Measurements from ENCODE around the gene SLC48A1.
"Not testable (repeated sequence)": the region's sequence is repeated elsewhere in the genome, so short reads cannot be mapped to it uniquely, and the experiment has no call there.

The SLC48A1 gene

GRCh38 chr12:47807338-47807737, 34.3 kb downstream of the SLC48A1 start:
- Mint-ChIP-seq H3K36me3 (ENCODE audit: low read depth) (peaks cover 42% of the 10 kb centered on the region), H3K27me3 (ENCODE audit: low read depth) (no peaks in the 10 kb centered on the region), H3K9me3 (no peaks in the 10 kb centered on the region), H3K4me1 (ENCODE audit: low read depth) (peaks cover 91% of the 10 kb centered on the region), H3K27ac (peak overlapping the region; percentile 89), H3K4me3 (peak overlapping the region; percentile 79)
- no peak for DNase-seq (ENCODE audit: low spot score)

- H3K36me3 Mint-ChIP-seq (ENCODE audit: low read depth): peaks cover 45% of the 10 kb centered on the region
- H3K27ac Mint-ChIP-seq: peak overlapping the region; percentile 89
- peaks cover 86% of the 10 kb centered on the region for H3K4me1 Mint-ChIP-seq (ENCODE audit: low read depth)
- H3K4me3 Mint-ChIP-seq: peak overlapping the region; percentile 79
- H3K9me3 Mint-ChIP-seq: no peaks in the 10 kb centered on the region
- DNase-seq (ENCODE audit: low spot score): peak; percentile 85
- no peaks in the 10 kb centered on the region for H3K27me3 Mint-ChIP-seq (ENCODE audit: low read depth)
These were observed 35.0 kb downstream of the SLC48A1 start for GRCh38 chr12:47808050-47808449.

DNA sequence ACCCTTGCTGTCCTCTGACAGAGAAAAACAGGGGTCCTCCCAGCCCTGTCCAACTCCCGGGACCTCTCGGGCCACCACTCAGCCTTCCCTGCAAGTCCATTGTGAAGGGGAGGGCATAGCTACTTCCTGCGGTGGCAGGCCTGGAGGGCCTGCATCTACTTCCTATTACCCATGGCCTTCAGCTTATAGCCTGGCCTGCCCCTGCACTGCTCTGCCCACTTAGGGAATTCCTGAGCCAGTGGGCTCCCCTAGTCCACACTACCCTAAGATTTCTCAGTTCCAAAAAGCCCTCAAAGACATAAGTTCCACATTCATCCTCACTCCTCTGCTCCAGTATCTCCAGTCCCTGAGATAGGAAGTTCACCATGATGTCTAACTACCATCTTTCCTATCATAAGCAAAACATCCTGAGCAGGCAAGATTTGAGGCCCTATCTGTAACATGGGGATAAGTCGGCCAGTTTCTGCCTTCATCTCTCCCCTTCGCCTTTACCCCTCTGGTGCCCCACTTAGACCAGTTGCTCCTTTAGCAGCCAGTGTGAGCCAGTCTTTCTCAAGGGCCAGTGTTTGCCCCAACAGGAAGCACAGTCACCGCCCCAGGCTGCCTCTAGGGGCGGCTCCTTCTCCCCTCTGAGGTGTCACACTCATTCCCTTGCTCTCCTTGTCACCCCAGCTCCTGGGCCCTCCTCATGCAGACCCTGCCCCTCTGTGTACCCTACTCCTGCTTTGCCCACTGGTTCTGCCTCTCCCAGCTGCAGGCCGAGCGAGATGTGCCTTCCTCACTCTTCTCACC, 35.7 kb downstream of the SLC48A1 start:
- Mint-ChIP-seq H3K4me1 (ENCODE audit: low read depth) (peaks cover 86% of the 10 kb centered on the region), H3K4me3 (peak overlapping the region; percentile 79), H3K27ac (peak overlapping the region; percentile 89), H3K9me3 (no peaks in the 10 kb centered on the region), H3K36me3 (ENCODE audit: low read depth) (peaks cover 39% of the 10 kb centered on the region), H3K27me3 (ENCODE audit: low read depth) (no peaks in the 10 kb centered on the region)
- peak; percentile 69 for DNase-seq (ENCODE audit: low spot score)

- not testable (repeated sequence) for DNase-seq (ENCODE audit: low spot score); H3K27me3 Mint-ChIP-seq (ENCODE audit: low read depth); H3K9me3 Mint-ChIP-seq
- Mint-ChIP-seq H3K36me3 (ENCODE audit: low read depth) (peaks cover 44% of the 10 kb centered on the region), H3K4me1 (ENCODE audit: low read depth) (peaks cover 86% of the 10 kb centered on the region), H3K27ac (peak overlapping the region; percentile 53), H3K4me3 (peak overlapping the region; percentile 36)
These were observed 36.5 kb downstream of the SLC48A1 start for GRCh38 chr12:47809518-47809917.

- H3K27ac Mint-ChIP-seq: peak overlapping the region; percentile 93
- H3K4me3 Mint-ChIP-seq: peak overlapping the region; percentile 87
- peaks cover 80% of the 10 kb centered on the region for H3K4me1 Mint-ChIP-seq (ENCODE audit: low read depth)
- H3K27me3 Mint-ChIP-seq (ENCODE audit: low read depth): no peaks in the 10 kb centered on the region
- H3K36me3 Mint-ChIP-seq (ENCODE audit: low read depth): peaks cover 43% of the 10 kb centered on the region
- H3K9me3 Mint-ChIP-seq: no peaks in the 10 kb centered on the region
- no peak for DNase-seq (ENCODE audit: low spot score)
These were observed 38.0 kb downstream of the SLC48A1 start for GRCh38 chr12:47811072-47811396.

GRCh38 chr12:47811581-47812484, 38.8 kb downstream of the SLC48A1 start:
- no peaks in the 10 kb centered on the region for H3K9me3 Mint-ChIP-seq
- peak overlapping the region; percentile 87 for H3K4me3 Mint-ChIP-seq
- H3K27ac Mint-ChIP-seq: peak overlapping the region; percentile 96
- no peaks in the 10 kb centered on the region for H3K27me3 Mint-ChIP-seq (ENCODE audit: low read depth)
- DNase-seq (ENCODE audit: low spot score): no peak
- peaks cover 43% of the 10 kb centered on the region for H3K36me3 Mint-ChIP-seq (ENCODE audit: low read depth)
- H3K4me1 Mint-ChIP-seq (ENCODE audit: low read depth): peaks cover 79% of the 10 kb centered on the region

- Mint-ChIP-seq H3K27ac (peak overlapping the region; percentile 96), H3K4me1 (ENCODE audit: low read depth) (peaks cover 76% of the 10 kb centered on the region), H3K27me3 (ENCODE audit: low read depth) (no peaks in the 10 kb centered on the region), H3K9me3 (no peaks in the 10 kb centered on the region), H3K4me3 (peak overlapping the region; percentile 87), H3K36me3 (ENCODE audit: low read depth) (peaks cover 49% of the 10 kb centered on the region)
- peak; percentile 93 for DNase-seq (ENCODE audit: low spot score)
These were observed 39.9 kb downstream of the SLC48A1 start for GRCh38 chr12:47812797-47813510.

DNA sequence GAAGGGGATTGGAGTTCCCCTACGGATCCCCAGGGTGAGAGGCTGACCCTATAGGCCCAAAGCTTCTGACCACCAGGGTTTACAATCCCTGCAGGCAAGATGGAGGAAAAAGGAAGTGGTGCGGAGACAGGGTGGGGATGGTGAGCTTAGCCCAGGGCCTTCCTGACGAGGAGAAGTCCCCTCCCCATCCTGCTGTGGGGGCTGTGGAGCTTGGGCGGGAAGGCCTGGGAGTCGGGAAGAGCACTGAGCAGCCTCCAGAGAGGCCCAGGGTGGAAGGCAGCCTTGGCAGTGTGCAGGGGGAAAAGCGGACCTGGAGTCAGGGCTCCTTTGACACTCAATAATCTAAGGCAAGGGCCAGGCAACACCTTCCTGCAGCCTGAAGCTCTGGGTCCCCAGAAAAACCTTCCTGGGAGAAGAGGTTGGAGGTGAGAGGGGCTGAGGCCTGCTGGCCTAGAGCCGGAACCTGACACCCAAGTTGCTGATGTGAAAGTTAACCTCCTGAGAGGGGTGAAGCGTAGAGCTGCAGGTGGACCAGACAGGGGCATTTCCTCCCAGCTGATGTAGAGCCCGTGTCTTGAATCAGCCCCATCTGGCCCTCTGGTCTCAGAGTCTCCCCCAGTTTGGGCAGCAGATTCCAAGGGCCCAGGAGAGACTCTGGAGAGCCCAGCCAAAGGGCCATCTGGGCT, 40.6 kb downstream of the SLC48A1 start:
- no peak for DNase-seq (ENCODE audit: low spot score)
- Mint-ChIP-seq H3K4me3 (peak overlapping the region; percentile 87), H3K27ac (peak overlapping the region; percentile 96), H3K4me1 (ENCODE audit: low read depth) (peaks cover 78% of the 10 kb centered on the region), H3K9me3 (no peaks in the 10 kb centered on the region), H3K36me3 (ENCODE audit: low read depth) (peaks cover 56% of the 10 kb centered on the region), H3K27me3 (ENCODE audit: low read depth) (no peaks in the 10 kb centered on the region)

- Mint-ChIP-seq H3K4me1 (ENCODE audit: low read depth) (peaks cover 71% of the 10 kb centered on the region), H3K36me3 (ENCODE audit: low read depth) (peaks cover 56% of the 10 kb centered on the region), H3K27me3 (ENCODE audit: low read depth) (no peaks in the 10 kb centered on the region), H3K4me3 (peak overlapping the region; percentile 87), H3K9me3 (no peaks in the 10 kb centered on the region), H3K27ac (peak overlapping the region; percentile 96)
- DNase-seq (ENCODE audit: low spot score): peak; percentile 46
These were observed 41.6 kb downstream of the SLC48A1 start for GRCh38 chr12:47814539-47815170.

- H3K9me3 Mint-ChIP-seq; DNase-seq (ENCODE audit: low spot score); H3K27me3 Mint-ChIP-seq (ENCODE audit: low read depth): not testable (repeated sequence)
- H3K4me1 Mint-ChIP-seq (ENCODE audit: low read depth): peaks cover 69% of the 10 kb centered on the region
- H3K4me3 Mint-ChIP-seq: peak overlapping the region; percentile 87
- H3K36me3 Mint-ChIP-seq (ENCODE audit: low read depth): peaks cover 55% of the 10 kb centered on the region
- peak overlapping the region; percentile 96 for H3K27ac Mint-ChIP-seq
These were observed 42.4 kb downstream of the SLC48A1 start for GRCh38 chr12:47815447-47815846.

DNA sequence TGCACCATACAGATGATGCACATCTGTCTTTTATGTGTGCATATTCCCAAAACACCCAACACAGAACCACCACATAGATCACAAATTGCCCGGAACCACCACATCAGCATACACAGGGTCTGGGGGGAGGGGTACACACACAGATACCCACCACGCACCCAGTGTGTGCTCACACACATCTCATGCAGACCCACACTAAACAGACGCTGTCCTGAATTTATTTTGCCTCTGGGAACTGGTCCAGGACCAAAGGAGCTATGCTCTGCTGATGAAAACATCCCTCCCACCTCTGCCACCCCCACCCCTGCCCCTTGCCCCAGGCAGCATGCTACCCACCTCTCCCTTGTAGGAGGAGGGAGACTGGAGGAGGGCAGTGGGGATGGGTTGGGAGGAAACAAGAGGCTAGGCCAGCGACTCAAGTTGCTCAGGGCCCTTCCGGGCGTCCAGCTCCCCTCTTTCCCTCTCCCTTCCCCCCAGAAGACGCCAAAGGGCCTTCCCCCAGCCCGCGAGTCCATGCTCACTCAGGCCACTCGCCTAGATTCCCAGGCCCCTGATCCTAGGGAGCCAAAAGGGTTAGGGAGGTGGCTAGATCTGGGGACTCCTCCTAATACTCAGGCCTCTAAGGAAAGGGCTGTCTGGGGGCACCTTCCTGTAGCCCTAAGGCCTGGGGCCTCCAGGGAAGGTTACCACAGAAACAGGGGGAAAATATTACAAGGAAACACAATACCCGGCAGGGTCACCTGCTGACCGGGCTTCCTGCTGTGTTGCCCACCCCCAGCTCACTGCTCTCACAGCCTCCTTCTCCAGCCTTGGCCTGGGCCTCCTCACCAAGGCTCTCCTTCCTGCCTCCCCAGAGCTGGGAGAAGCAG, 43.6 kb downstream of the SLC48A1 start:
- Mint-ChIP-seq H3K4me3 (peak overlapping the region; percentile 87), H3K9me3 (no peaks in the 10 kb centered on the region), H3K4me1 (ENCODE audit: low read depth) (peaks cover 66% of the 10 kb centered on the region), H3K27me3 (ENCODE audit: low read depth) (no peaks in the 10 kb centered on the region), H3K36me3 (ENCODE audit: low read depth) (peaks cover 45% of the 10 kb centered on the region), H3K27ac (peak overlapping the region; percentile 86)
- no peak for DNase-seq (ENCODE audit: low spot score)

DNA sequence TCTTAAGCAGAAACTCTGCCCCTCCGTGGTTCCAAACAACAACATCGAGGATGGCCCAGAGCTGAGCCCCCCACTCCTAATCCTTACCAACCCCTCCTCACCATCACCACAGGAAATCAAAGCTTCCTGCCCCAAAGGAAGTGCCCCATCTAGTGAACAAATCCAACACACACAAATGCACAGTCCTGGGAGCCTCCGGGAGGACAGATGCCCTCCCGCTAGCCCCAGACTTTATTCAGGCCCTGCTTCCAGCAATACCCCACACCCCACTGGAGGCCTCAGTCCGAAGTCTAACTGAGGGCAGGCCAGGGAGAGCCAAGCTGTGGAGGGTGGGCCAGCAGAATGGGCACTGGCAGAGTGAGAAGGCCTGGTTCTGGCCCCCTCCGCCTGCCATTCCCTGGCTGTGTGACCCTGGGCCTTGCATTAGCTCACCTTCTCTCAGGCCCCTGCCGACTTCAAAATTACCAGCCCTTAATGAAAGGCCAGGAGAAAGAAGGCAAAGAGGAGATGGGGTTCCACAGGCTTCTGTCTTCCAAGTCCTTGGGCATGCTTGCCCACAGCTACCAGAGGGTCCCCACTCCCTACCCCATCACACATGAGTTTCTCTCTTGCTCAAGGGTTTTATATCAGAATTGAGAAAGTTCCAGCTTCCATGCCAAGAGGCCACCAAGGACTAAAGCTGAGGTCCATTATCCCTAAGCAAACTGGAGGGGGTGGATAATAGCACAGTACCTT, 44.4 kb downstream of the SLC48A1 start:
- H3K4me1 Mint-ChIP-seq (ENCODE audit: low read depth): peaks cover 67% of the 10 kb centered on the region
- no peak for DNase-seq (ENCODE audit: low spot score)

More for the DNA sequence above, 44.4 kb downstream of the SLC48A1 start:
- H3K9me3 Mint-ChIP-seq: no peaks in the 10 kb centered on the region
- peaks cover 40% of the 10 kb centered on the region for H3K36me3 Mint-ChIP-seq (ENCODE audit: low read depth)
- H3K4me3 Mint-ChIP-seq: peak overlapping the region; percentile 87
- no peaks in the 10 kb centered on the region for H3K27me3 Mint-ChIP-seq (ENCODE audit: low read depth)
- H3K27ac Mint-ChIP-seq: peak overlapping the region; percentile 86
